Measurements from ENCODE around the gene PXMP2. TPM values are rescaled to one million over a fixed set of nuclear protein-coding genes. Genes with fewer than 3 reads are reported as not detected.

The PXMP2 gene
- total RNA-seq, 2 donors from 2014 or later = 26.7 to 27.0 TPM

- H3K27me3 Mint-ChIP-seq (ENCODE audit: insufficient read depth) = no peaks in the 10 kb centered on the region
- DNase-seq = no peak
Observed at GRCh38 chr12:132702640-132703039, 15.3 kb downstream of the PXMP2 start.

GRCh38 chr12:132703641-132704040 lies 16.3 kb downstream of the PXMP2 start:
- no peaks in the 10 kb centered on the region for H3K4me1 ChIP-seq (ENCODE audit: control insufficient read depth, insufficient read depth, low read length)
- no peak overlapping the region for H3K4me3 ChIP-seq (ENCODE audit: low read length)
- Mint-ChIP-seq H3K27me3 (ENCODE audit: insufficient read depth) (no peaks in the 10 kb centered on the region), H3K9me3 (no peaks in the 10 kb centered on the region), H3K36me3 (ENCODE audit: low read depth) (peaks cover 49% of the 10 kb centered on the region), H3K4me3 (no peak overlapping the region), H3K27ac (peak overlapping the region; percentile 44), H3K4me1 (no peaks in the 10 kb centered on the region)
- H3K9me3 ChIP-seq (ENCODE audit: control insufficient read depth, low read length) = no peaks in the 10 kb centered on the region
- H3K27me3 ChIP-seq (ENCODE audit: control insufficient read depth, insufficient read depth, low read length, poor library complexity, severe bottlenecking) = no peaks in the 10 kb centered on the region
- WGBS, 2 experiments (ENCODE audit: insufficient coverage in 1 of 2, insufficient read length in 1 of 2) = 93 to 94% methylated on average over 9 of the region's 9 CpGs
- H3K36me3 ChIP-seq (ENCODE audit: control insufficient read depth, insufficient read depth, low read length) = peaks cover 26% of the 10 kb centered on the region
- H3K9ac ChIP-seq (ENCODE audit: extremely low read depth, low read length, poor library complexity, severe bottlenecking) = no peak overlapping the region
- no peak for DNase-seq
- TF ChIP-seq, protein P1, sequence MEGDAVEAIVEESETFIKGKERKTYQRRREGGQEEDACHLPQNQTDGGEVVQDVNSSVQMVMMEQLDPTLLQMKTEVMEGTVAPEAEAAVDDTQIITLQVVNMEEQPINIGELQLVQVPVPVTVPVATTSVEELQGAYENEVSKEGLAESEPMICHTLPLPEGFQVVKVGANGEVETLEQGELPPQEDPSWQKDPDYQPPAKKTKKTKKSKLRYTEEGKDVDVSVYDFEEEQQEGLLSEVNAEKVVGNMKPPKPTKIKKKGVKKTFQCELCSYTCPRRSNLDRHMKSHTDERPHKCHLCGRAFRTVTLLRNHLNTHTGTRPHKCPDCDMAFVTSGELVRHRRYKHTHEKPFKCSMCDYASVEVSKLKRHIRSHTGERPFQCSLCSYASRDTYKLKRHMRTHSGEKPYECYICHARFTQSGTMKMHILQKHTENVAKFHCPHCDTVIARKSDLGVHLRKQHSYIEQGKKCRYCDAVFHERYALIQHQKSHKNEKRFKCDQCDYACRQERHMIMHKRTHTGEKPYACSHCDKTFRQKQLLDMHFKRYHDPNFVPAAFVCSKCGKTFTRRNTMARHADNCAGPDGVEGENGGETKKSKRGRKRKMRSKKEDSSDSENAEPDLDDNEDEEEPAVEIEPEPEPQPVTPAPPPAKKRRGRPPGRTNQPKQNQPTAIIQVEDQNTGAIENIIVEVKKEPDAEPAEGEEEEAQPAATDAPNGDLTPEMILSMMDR (conservative IDR thresholded peaks at IDR 0.05) = no peak
- no peak overlapping the region for H3K27ac ChIP-seq (ENCODE audit: low read depth, low read length)

More at GRCh38 chr12:132702640-132703039, 15.3 kb downstream of the PXMP2 start:
- Mint-ChIP-seq H3K27ac (no peak overlapping the region), H3K9me3 (no peaks in the 10 kb centered on the region), H3K36me3 (ENCODE audit: low read depth) (peaks cover 53% of the 10 kb centered on the region), H3K4me1 (no peaks in the 10 kb centered on the region), H3K4me3 (no peak overlapping the region)
- Histone ChIP-seq H3K9ac (ENCODE audit: extremely low read depth, low read length, poor library complexity, severe bottlenecking) (no peak overlapping the region), H3K27me3 (ENCODE audit: control insufficient read depth, insufficient read depth, low read length, poor library complexity, severe bottlenecking) (no peaks in the 10 kb centered on the region), H3K27ac (ENCODE audit: low read depth, low read length) (no peak overlapping the region), H3K9me3 (ENCODE audit: control insufficient read depth, low read length) (no peaks in the 10 kb centered on the region), H3K4me1 (ENCODE audit: control insufficient read depth, insufficient read depth, low read length) (no peaks in the 10 kb centered on the region), H3K4me3 (ENCODE audit: low read length) (no peak overlapping the region), H3K36me3 (ENCODE audit: control insufficient read depth, insufficient read depth, low read length) (peaks cover 34% of the 10 kb centered on the region)
- 61 to 79% methylated on average over 2 to 4 of the region's 4 CpGs for WGBS, 2 experiments (ENCODE audit: insufficient coverage in 1 of 2, insufficient read length in 1 of 2)
- TF ChIP-seq, protein P1 (conservative IDR thresholded peaks at IDR 0.05) = peak; percentile 24

- Histone ChIP-seq H3K9ac (ENCODE audit: extremely low read depth, low read length, poor library complexity, severe bottlenecking) (no peak overlapping the region), H3K9me3 (ENCODE audit: control insufficient read depth, low read length) (no peaks in the 10 kb centered on the region), H3K27ac (ENCODE audit: low read depth, low read length) (no peak overlapping the region), H3K27me3 (ENCODE audit: control insufficient read depth, insufficient read depth, low read length, poor library complexity, severe bottlenecking) (no peaks in the 10 kb centered on the region), H3K4me3 (ENCODE audit: low read length) (no peak overlapping the region), H3K4me1 (ENCODE audit: control insufficient read depth, insufficient read depth, low read length) (no peaks in the 10 kb centered on the region), H3K36me3 (ENCODE audit: control insufficient read depth, insufficient read depth, low read length) (peaks cover 13% of the 10 kb centered on the region)
- Mint-ChIP-seq H3K27me3 (ENCODE audit: insufficient read depth) (no peaks in the 10 kb centered on the region), H3K27ac (peak overlapping the region; percentile 8), H3K9me3 (no peaks in the 10 kb centered on the region), H3K4me3 (no peak overlapping the region), H3K4me1 (peaks cover 2% of the 10 kb centered on the region), H3K36me3 (ENCODE audit: low read depth) (peaks cover 27% of the 10 kb centered on the region)
- TF ChIP-seq, protein P1 (conservative IDR thresholded peaks at IDR 0.05) = no peak
- WGBS, 2 experiments (ENCODE audit: insufficient coverage in 1 of 2, insufficient read length in 1 of 2) = 88 to 95% methylated on average over 6 of the region's 6 CpGs
- peak; percentile 59 for DNase-seq
Observed at GRCh38 chr12:132707241-132707640, 19.9 kb downstream of the PXMP2 start.
